GM23338 (cell line): Measurements from ENCODE around the gene CHRDL1. TPM values are rescaled to one million over a fixed set of nuclear protein-coding genes. Genes with fewer than 3 reads are reported as not detected.

Source experiments
- ATAC-seq: fragments of 200-7000 bp; cut with Tn5 transposase; 3 replicates; pipeline ENCODE4 v1.9.1; 2020
- DNase-seq: peaks from one replicate; pipeline ENCODE4 v3.0.0-alpha.2; 2015; ENCODE audit warnings: low spot score
- H2AFZ ChIP-seq: fragments of 200-600 bp; sonication (generic); 2 replicates; pipeline ENCODE4 v1.8.0; 2016; ENCODE audit warnings: antibody characterized with exemption, mild to moderate bottlenecking, moderate library complexity
- H3F3A ChIP-seq: fragments of 200-600 bp; sonication (generic); replicated peaks from 2 replicates; pipeline ENCODE4 v1.8.0; 2017; ENCODE audit warnings: antibody characterized with exemption, mixed run types, low read depth
- H3K27ac ChIP-seq: fragments of 200-600 bp; sonication (generic); 2 replicates; pipeline ENCODE4 v1.6.1; 2016; ENCODE audit warnings: low read depth
- H3K27me3 ChIP-seq: fragments of 200-600 bp; sonication (generic); 2 replicates; pipeline ENCODE4 v1.8.0; 2016; ENCODE audit warnings: mild to moderate bottlenecking, mixed run types, moderate library complexity; ENCODE audit not compliant: insufficient read depth
- H3K36me3 ChIP-seq: fragments of 200-600 bp; sonication (generic); 2 replicates; pipeline ENCODE4 v1.8.0; 2016; ENCODE audit warnings: mild to moderate bottlenecking; ENCODE audit not compliant: insufficient read depth
- H3K4me1 ChIP-seq: fragments of 200-600 bp; sonication (generic); 2 replicates; pipeline ENCODE4 v1.8.0; 2016; ENCODE audit warnings: mild to moderate bottlenecking, moderate library complexity; ENCODE audit not compliant: insufficient read depth
- H3K4me2 ChIP-seq: fragments of 200-600 bp; sonication (generic); 2 replicates; pipeline ENCODE4 v1.7.1; 2017; ENCODE audit warnings: mixed run types
- H3K4me3 ChIP-seq: fragments of 200-600 bp; sonication (generic); 2 replicates; pipeline ENCODE4 v1.6.1; 2016; ENCODE audit warnings: mixed run types
- H3K79me2 ChIP-seq: fragments of 200-600 bp; sonication (generic); replicated peaks from 2 replicates; pipeline ENCODE4 v1.8.0; 2017; ENCODE audit warnings: mild to moderate bottlenecking; ENCODE audit not compliant: insufficient read depth
- H3K9me2 ChIP-seq: fragments of 200-600 bp; sonication (generic); 2 replicates; pipeline ENCODE4 v1.8.0; 2017; ENCODE audit not compliant: insufficient read depth
- H4K20me1 ChIP-seq: fragments of 200-600 bp; sonication (generic); replicated peaks from 2 replicates; pipeline ENCODE4 v1.8.0; 2017; ENCODE audit warnings: mild to moderate bottlenecking; ENCODE audit not compliant: insufficient read depth
- H3K27ac Mint-ChIP-seq: 2 replicates; pipeline ENCODE4 v1.8.0; 2020; ENCODE audit warnings: inconsistent platforms, mild to moderate bottlenecking, moderate library complexity, mixed read lengths
- H3K27me3 Mint-ChIP-seq: 3 replicates; pipeline ENCODE4 v1.8.0; 2022; ENCODE audit warnings: low read depth, mild to moderate bottlenecking, moderate library complexity, mixed read lengths, inconsistent platforms; ENCODE audit not compliant: insufficient read depth, poor library complexity
- H3K36me3 Mint-ChIP-seq: 3 replicates; pipeline ENCODE4 v1.8.0; 2021; ENCODE audit warnings: low read depth, mild to moderate bottlenecking, inconsistent platforms, moderate library complexity, mixed read lengths
- H3K4me1 Mint-ChIP-seq: 3 replicates; pipeline ENCODE4 v1.8.0; 2020; ENCODE audit warnings: mild to moderate bottlenecking, inconsistent platforms, mixed read lengths
- H3K4me3 Mint-ChIP-seq: 3 replicates; pipeline ENCODE4 v1.8.0; 2021; ENCODE audit warnings: moderate library complexity, mild to moderate bottlenecking, inconsistent platforms, mixed read lengths
- H3K9me3 Mint-ChIP-seq: 3 replicates; pipeline ENCODE4 v1.8.0; 2020; ENCODE audit warnings: moderate library complexity, mild to moderate bottlenecking, inconsistent platforms, mixed read lengths
- CREB1 ChIP-seq: fragments of 250-450 bp; sonication (Bioruptor Pico); IDR thresholded peaks from 2 replicates; pipeline ENCODE4 v1.5.0; 2020; ENCODE audit warnings: low read depth, mild to moderate bottlenecking, moderate library complexity
- CTCF ChIP-seq, 2 experiments: fragments of 200-600 bp in 1 of 2; sonication (generic) in 1 of 2; conservative IDR thresholded peaks; 2 replicates each; pipeline versions ENCODE4 v1.5.1 to v1.6.1; 2016 to 2017; ENCODE audit warnings: antibody characterized with exemption in 2 of 2, low read depth in 2 of 2, mild to moderate bottlenecking in 2 of 2, moderate library complexity in 1 of 2
- ETS1 ChIP-seq: IDR thresholded peaks from 2 replicates; pipeline ENCODE4 v1.6.1; 2016; ENCODE audit warnings: antibody characterized with exemption
- EZH2 ChIP-seq: fragments of 200-600 bp; sonication (generic); IDR thresholded peaks from one replicate; pipeline ENCODE4 v1.8.0; 2017; ENCODE audit warnings: antibody characterized with exemption, mild to moderate bottlenecking, low read depth; ENCODE audit not compliant: unreplicated experiment
- EZH2phosphoT487 ChIP-seq: fragments of 200-600 bp; sonication (generic); IDR thresholded peaks from one replicate; pipeline ENCODE4 v1.8.1; 2018; ENCODE audit warnings: antibody characterized with exemption; ENCODE audit not compliant: unreplicated experiment
- JUNB ChIP-seq: IDR thresholded peaks from one replicate; pipeline ENCODE4 v1.6.1; 2016; ENCODE audit warnings: antibody characterized with exemption; ENCODE audit not compliant: unreplicated experiment
- NANOG ChIP-seq: IDR thresholded peaks from 2 replicates; pipeline ENCODE4 v1.6.1; 2016; ENCODE audit warnings: antibody characterized with exemption, borderline replicate concordance
- POLR2AphosphoS5 ChIP-seq: IDR thresholded peaks from 2 replicates; pipeline ENCODE4 v1.6.1; 2016; ENCODE audit warnings: antibody characterized with exemption, low read depth
- REST ChIP-seq: IDR thresholded peaks from one replicate; pipeline ENCODE4 v1.6.1; 2018; ENCODE audit warnings: antibody characterized with exemption; ENCODE audit not compliant: unreplicated experiment
- STAT1 ChIP-seq: IDR thresholded peaks from one replicate; pipeline ENCODE4 v1.6.1; 2016; ENCODE audit warnings: antibody characterized with exemption; ENCODE audit not compliant: unreplicated experiment
- ZNF114 ChIP-seq: fragments of 250-450 bp; sonication (Bioruptor Pico); IDR thresholded peaks from 2 replicates; pipeline ENCODE4 v1.5.0; 2020; ENCODE audit warnings: mild to moderate bottlenecking, moderate library complexity
- ZNF331 ChIP-seq: fragments of 250-450 bp; sonication (Bioruptor Pico); IDR thresholded peaks from 2 replicates; pipeline ENCODE4 v1.5.0; 2020; ENCODE audit warnings: low read depth, mild to moderate bottlenecking, moderate library complexity
- ZNF462 ChIP-seq: fragments of 250-450 bp; sonication (Bioruptor Pico); IDR thresholded peaks from 2 replicates; pipeline ENCODE4 v1.5.0; 2020; ENCODE audit warnings: mild to moderate bottlenecking, moderate library complexity
- polyA plus RNA-seq: library from polyadenylated mRNA; unstranded; fragments of >200 nt; fragmentation: Nextera tagmentation; extraction: Ambion mirVana; gene quantifications from 2 replicates; pipeline ENCODE4 v1.2.1, GENCODE V29; 2016
- total RNA-seq: library from RNA; depleted of rRNA; stranded (reverse); fragments of >200 nt; shearing (Covaris generic); gene quantifications from 2 replicates; pipeline ENCODE4 v1.2.3, GENCODE V29; 2014

Gene CHRDL1
- total and polyA plus RNA-seq, 2 experiments from 2014 or later = 3.6 to 9.8 TPM

GRCh38 chrX:110804446-110804845, 8.8 kb upstream of the CHRDL1 start:
- ATAC-seq = no peak

More at GRCh38 chrX:110804446-110804845, 8.8 kb upstream of the CHRDL1 start:
- H3K4me2 ChIP-seq = no peak overlapping the region
- no peaks in the 10 kb centered on the region for H3K79me2 ChIP-seq
- Mint-ChIP-seq H3K9me3 (no peaks in the 10 kb centered on the region), H3K4me1 (no peaks in the 10 kb centered on the region), H3K4me3 (no peak overlapping the region), H3K36me3 (no peaks in the 10 kb centered on the region), H3K27ac (no peak overlapping the region), H3K27me3 (peaks cover 2% of the 10 kb centered on the region)
- no peak overlapping the region for H3K27ac ChIP-seq
- H4K20me1 ChIP-seq = no peaks in the 10 kb centered on the region
- no peaks in the 10 kb centered on the region for H3K4me1 ChIP-seq
- H3F3A ChIP-seq = no peaks in the 10 kb centered on the region
- TF ChIP-seq EZH2 = no peak
- no peak for TF ChIP-seq ZNF462 (CRISPR knock-in tag)
- no peak for TF ChIP-seq EZH2phosphoT487
- TF ChIP-seq ETS1 = no peak
- no peak for TF ChIP-seq REST
- TF ChIP-seq POLR2AphosphoS5 = no peak
- no peak for TF ChIP-seq CTCF (conservative IDR thresholded peaks at IDR 0.05; ENCODE audit: low read depth in 2 of 2)
- no peak for TF ChIP-seq STAT1
- no peak for TF ChIP-seq ZNF331 (CRISPR knock-in tag)
- TF ChIP-seq NANOG = no peak
- TF ChIP-seq JUNB = no peak
- TF ChIP-seq ZNF114 = no peak
- TF ChIP-seq CREB1 = no peak
- no peaks in the 10 kb centered on the region for H3K27me3 ChIP-seq
- DNase-seq = no peak
- H2AFZ ChIP-seq = no peak overlapping the region
- H3K9me2 ChIP-seq = no peaks in the 10 kb centered on the region
- H3K4me3 ChIP-seq = no peak overlapping the region
- no peaks in the 10 kb centered on the region for H3K36me3 ChIP-seq
